Fibroblast of lung (primary cell): ENCODE results near the gene ZP1.
"Not testable (repeated sequence)": the region's sequence is repeated elsewhere in the genome, so short reads cannot be mapped to it uniquely, and the experiment has no call there.

ENCODE experiments used
- CTCF ChIP-seq, 2 donors: IDR thresholded peaks in 1 of 2; conservative IDR thresholded peaks in 1 of 2; 1 replicate in 1 of 2; 2 replicates in 1 of 2; pipeline ENCODE4 v1.5.1; 2011 to 2012; ENCODE audit warnings: low read length in 2 of 2, control low read depth in 1 of 2, inconsistent platforms in 1 of 2, low read depth in 1 of 2, mild to moderate bottlenecking in 1 of 2
- EZH2 ChIP-seq: IDR thresholded peaks from 2 replicates; pipeline ENCODE4 v1.5.1; 2012; ENCODE audit warnings: low read length, control low read depth, mild to moderate bottlenecking; ENCODE audit errors: missing control alignments

DNA sequence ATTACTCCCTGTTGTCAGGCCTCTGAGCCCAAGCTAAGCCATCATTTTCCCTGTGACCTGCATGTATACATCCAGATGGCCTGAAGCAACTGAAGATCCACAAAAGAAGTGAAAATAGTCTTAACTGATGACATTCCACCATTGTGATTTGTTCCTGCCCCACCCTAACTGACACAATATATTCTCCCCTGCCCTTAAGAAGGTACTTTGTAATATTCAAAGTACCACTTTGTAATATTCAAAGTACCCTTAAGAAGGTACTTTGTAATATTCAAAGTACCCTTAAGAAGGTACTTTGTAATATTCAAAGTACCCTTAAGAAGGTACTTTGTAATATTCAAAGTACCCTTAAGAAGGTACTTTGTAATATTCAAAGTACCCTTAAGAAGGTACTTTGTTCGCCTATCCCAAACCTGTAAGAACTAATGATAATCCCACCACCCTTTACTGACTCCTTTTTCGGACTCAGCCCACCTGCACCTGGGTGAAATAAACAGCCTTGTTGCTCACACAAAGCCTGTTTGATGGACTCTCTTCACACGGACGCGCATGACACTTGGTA is 43.5 kb upstream of the ZP1 start:
- not testable (repeated sequence) for TF ChIP-seq CTCF (conservative IDR thresholded peaks at IDR 0.05 in 1 of 2, IDR thresholded peaks at IDR 0.05 in 1 of 2; ENCODE audit: low read depth in 1 of 2, low read length in 2 of 2); EZH2
